D721Med (cell line): ENCODE data around the gene RBP2.

Experiments used
- DNase-seq: peaks from one replicate; pipeline ENCODE4 v3.0.0; 2011; ENCODE audit warnings: low spot score; ENCODE audit not compliant: insufficient read length
- FAIRE-seq: peaks from 2 replicates; lab custom pipeline; 2011; peaks lifted over from hg19 to GRCh38; lab: Jason Lieb, UNC
- CTCF ChIP-seq: IDR thresholded peaks from 2 replicates; pipeline ENCODE4 v1.5.1; 2012; ENCODE audit warnings: mild to moderate bottlenecking, control low read depth; ENCODE audit not compliant: insufficient read depth; ENCODE audit errors: missing control alignments

Gene RBP2

GRCh38 chr3:139448104-139448503 is 28.2 kb downstream of the RBP2 start:
- FAIRE-seq, result no peak
- TF ChIP-seq CTCF, result no peak
- no peak for DNase-seq

DNA sequence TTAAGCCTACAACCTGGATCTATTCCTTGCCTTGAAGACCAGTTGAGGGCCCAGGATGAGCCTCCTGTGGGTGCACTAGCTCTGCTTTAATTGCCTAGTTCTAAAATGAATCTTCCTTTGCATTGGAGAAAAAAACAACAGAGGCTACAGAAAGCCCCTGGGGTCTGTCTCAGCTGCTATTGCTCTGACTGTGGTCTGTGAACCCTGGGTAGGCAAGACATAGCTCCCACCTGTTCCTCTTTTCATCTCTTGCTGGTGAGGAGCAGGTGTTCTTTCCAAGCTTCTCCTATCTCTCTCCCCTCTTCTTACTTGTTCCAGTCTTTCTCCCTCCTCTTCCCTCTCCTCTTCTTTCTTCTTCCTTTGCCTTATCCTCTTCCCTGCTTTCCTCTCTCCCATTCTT is 28.8 kb downstream of the RBP2 start:
- no peak for FAIRE-seq
- no peak for TF ChIP-seq CTCF
- DNase-seq, result no peak

- FAIRE-seq, result no peak
- no peak for TF ChIP-seq CTCF
Observed at GRCh38 chr3:139444446-139444845, 31.9 kb downstream of the RBP2 start.

DNA sequence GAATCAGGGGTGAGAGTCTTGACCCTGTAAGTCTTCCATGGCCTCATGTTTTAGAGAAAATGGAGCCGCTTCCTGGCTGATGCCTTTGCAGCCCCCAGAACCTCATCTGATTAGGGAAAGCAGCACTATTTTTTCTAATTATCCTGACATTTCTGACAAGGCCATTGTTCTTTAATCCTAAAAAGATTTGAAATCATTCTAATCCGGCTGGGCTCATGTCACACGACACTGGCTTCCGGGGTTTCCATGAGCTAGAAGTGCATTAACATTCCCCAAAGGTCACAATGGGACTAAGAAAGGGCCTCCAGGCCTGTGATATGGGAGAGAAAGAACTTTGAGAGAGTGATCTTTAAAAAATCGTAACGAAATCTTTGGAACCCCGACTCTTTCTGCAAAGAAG is 33.1 kb downstream of the RBP2 start:
- FAIRE-seq, result no peak
- no peak for DNase-seq
- no peak for TF ChIP-seq CTCF

More at GRCh38 chr3:139444446-139444845, 31.9 kb downstream of the RBP2 start:
- no peak for DNase-seq

GRCh38 chr3:139441656-139442055 is 34.7 kb downstream of the RBP2 start:
- no peak for DNase-seq
- no peak for TF ChIP-seq CTCF
- FAIRE-seq, result no peak

- FAIRE-seq (no peak), DNase-seq (no peak)
- TF ChIP-seq CTCF, result no peak
Observed at GRCh38 chr3:139440639-139441556, 35.4 kb downstream of the RBP2 start.

DNA sequence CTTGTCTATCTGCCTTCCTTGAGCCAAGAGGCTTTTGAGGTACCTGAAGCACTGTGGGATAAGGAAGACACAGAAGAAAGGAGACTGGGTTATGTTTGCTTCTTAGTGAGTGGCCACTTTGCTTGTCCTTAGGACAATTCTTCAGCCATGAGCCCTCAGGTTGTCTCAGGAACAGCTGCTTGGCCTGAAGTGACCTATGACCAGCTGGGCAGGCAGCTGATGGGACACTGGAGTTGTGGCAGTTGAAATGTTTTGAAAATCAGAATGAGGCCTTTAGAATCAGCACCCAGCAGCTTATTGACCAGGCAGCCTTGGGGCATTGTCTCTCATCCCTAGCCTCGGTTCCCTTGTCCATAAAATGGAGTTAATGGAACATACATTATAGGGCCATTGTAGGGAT is 37.0 kb downstream of the RBP2 start:
- TF ChIP-seq CTCF, result no peak
- DNase-seq (no peak), FAIRE-seq (no peak)
